ENCODE measurements around the gene RAD51D.

- TF ChIP-seq POLR2A (IDR thresholded peaks at IDR 0.05) (no peak), CTCF (IDR thresholded peaks at IDR 0.05) (peak in 1 of 3 donors; percentile 48)
Measured at GRCh38 chr17:35119370-35120165, at the start of gene RAD51D.
